HEK293 (cell line): ENCODE data around the gene PIGP.
A peak's percentile ranks its signal among the peaks of the same experiment; 100 is the strongest.

Source experiments
- CTCF ChIA-PET: fragments of 350-600 bp; formaldehyde crosslinking; extraction: SDS; loops from one replicate; lab custom pipeline; 2021; ENCODE audit warnings: antibody characterized with exemption; lab: Yijun Ruan, JAX
- POLR2A ChIA-PET: fragments of 300-600 bp; formaldehyde crosslinking; extraction: SDS; loops from one replicate; lab custom pipeline; 2020; ENCODE audit warnings: antibody characterized with exemption, inconsistent platforms; lab: Yijun Ruan, JAX
- H3K27ac ChIP-seq: fragments of 200-500 bp; sonication (Bioruptor generic); 2 replicates; pipeline ENCODE4 v1.5.1; 2014; ENCODE audit warnings: low read depth, low read length, control low read depth, inconsistent platforms; ENCODE audit errors: extremely low read depth
- H3K36me3 ChIP-seq, 2 experiments: fragments of 200-500 bp in 1 of 2; sonication (Bioruptor generic) in 1 of 2; 1 replicate in 1 of 2; 2 replicates in 1 of 2; pipeline ENCODE4 v1.5.1; 2014 to 2017; ENCODE audit warnings: inconsistent platforms in 2 of 2, low read length in 2 of 2; ENCODE audit not compliant: control insufficient read depth in 2 of 2, insufficient read depth in 1 of 2
- H3K4me1 ChIP-seq: fragments of 200-500 bp; sonication (Bioruptor generic); 2 replicates; pipeline ENCODE4 v1.5.1; 2014; ENCODE audit warnings: mild to moderate bottlenecking, low read length, inconsistent platforms; ENCODE audit not compliant: control insufficient read depth, insufficient read depth
- H3K4me3 ChIP-seq: 2 replicates; pipeline ENCODE4 v1.5.1; 2011; ENCODE audit warnings: low read depth, mild to moderate bottlenecking, control low read depth, low read length, moderate library complexity
- H3K9me3 ChIP-seq: fragments of 200-500 bp; sonication (Bioruptor generic); 2 replicates; pipeline ENCODE4 v1.5.1; 2014; ENCODE audit warnings: low read depth, low read length, inconsistent platforms; ENCODE audit not compliant: control insufficient read depth, insufficient read depth
- OSR2 ChIP-seq: fragments of 450-650 bp; formaldehyde crosslinking; IDR thresholded peaks from 2 replicates; pipeline ENCODE4 v1.5.1; 2016; ENCODE audit warnings: missing biosample characterization, missing genetic modification characterization
- PRDM1 ChIP-seq: fragments of 450-650 bp; formaldehyde crosslinking; IDR thresholded peaks from 2 replicates; pipeline ENCODE4; 2016; ENCODE audit warnings: missing biosample characterization, missing genetic modification characterization
- SCRT2 ChIP-seq: fragments of 450-650 bp; formaldehyde crosslinking; IDR thresholded peaks from 2 replicates; pipeline ENCODE4 v1.5.1; 2016; ENCODE audit warnings: missing biosample characterization, missing genetic modification characterization
- SP7 ChIP-seq: fragments of 450-650 bp; formaldehyde crosslinking; IDR thresholded peaks from 2 replicates; pipeline ENCODE4 v1.5.1; 2016; ENCODE audit warnings: missing biosample characterization, missing genetic modification characterization
- TCF7L2 ChIP-seq: IDR thresholded peaks from 2 replicates; pipeline ENCODE4 v1.6.1; 2011; ENCODE audit warnings: low read depth, mild to moderate bottlenecking, inconsistent platforms, low read length, moderate library complexity, borderline replicate concordance
- ZEB2 ChIP-seq: fragments of 450-650 bp; formaldehyde crosslinking; IDR thresholded peaks from 2 replicates; pipeline ENCODE4 v1.5.1; 2016; ENCODE audit warnings: missing biosample characterization, missing genetic modification characterization
- ZFP3 ChIP-seq: fragments of 450-650 bp; formaldehyde crosslinking; IDR thresholded peaks from 2 replicates; pipeline ENCODE4 v1.5.1; 2016; ENCODE audit warnings: low read depth, missing biosample characterization, missing genetic modification characterization
- ZFP37 ChIP-seq: fragments of 450-650 bp; formaldehyde crosslinking; IDR thresholded peaks from 2 replicates; pipeline ENCODE4 v1.5.1; 2016; ENCODE audit warnings: missing biosample characterization, missing genetic modification characterization
- ZNF184 ChIP-seq: fragments of 450-650 bp; IDR thresholded peaks from 2 replicates; pipeline ENCODE4 v1.5.1; 2018; ENCODE audit warnings: missing biosample characterization, mild to moderate bottlenecking, missing genetic modification characterization
- ZNF341 ChIP-seq: fragments of 450-650 bp; formaldehyde crosslinking; IDR thresholded peaks from 2 replicates; pipeline ENCODE4; 2016; ENCODE audit warnings: low read depth, missing biosample characterization, missing genetic modification characterization
- ZNF366 ChIP-seq: fragments of 450-650 bp; formaldehyde crosslinking; conservative IDR thresholded peaks from 2 replicates; pipeline ENCODE4 v1.5.1; 2016; ENCODE audit warnings: missing biosample characterization, missing genetic modification characterization
- ZNF391 ChIP-seq: fragments of 450-650 bp; formaldehyde crosslinking; IDR thresholded peaks from 2 replicates; pipeline ENCODE4 v1.5.1; 2016; ENCODE audit warnings: low read depth, missing biosample characterization, missing genetic modification characterization, borderline replicate concordance
- ZNF549 ChIP-seq: fragments of 450-650 bp; IDR thresholded peaks from 2 replicates; pipeline ENCODE4 v1.5.1; 2018; ENCODE audit warnings: missing biosample characterization, missing genetic modification characterization, mild to moderate bottlenecking, inconsistent platforms, moderate library complexity
- ZNF624 ChIP-seq: fragments of 450-650 bp; formaldehyde crosslinking; IDR thresholded peaks from 2 replicates; pipeline ENCODE4 v1.5.1; 2017; ENCODE audit warnings: missing biosample characterization, missing genetic modification characterization
- ZNF629 ChIP-seq: fragments of 450-650 bp; formaldehyde crosslinking; IDR thresholded peaks from 2 replicates; pipeline ENCODE4 v1.5.1; 2017; ENCODE audit warnings: missing biosample characterization, missing genetic modification characterization
- ZNF639 ChIP-seq: fragments of 450-650 bp; formaldehyde crosslinking; IDR thresholded peaks from 2 replicates; pipeline ENCODE4 v1.5.1; 2016; ENCODE audit warnings: missing biosample characterization, missing genetic modification characterization
- ZNF660 ChIP-seq: fragments of 450-650 bp; IDR thresholded peaks from 2 replicates; pipeline ENCODE4 v1.5.1; 2018; ENCODE audit warnings: missing biosample characterization, mild to moderate bottlenecking, missing genetic modification characterization
- ZNF830 ChIP-seq: fragments of 450-650 bp; IDR thresholded peaks from 2 replicates; pipeline ENCODE4 v1.5.0; 2018; ENCODE audit warnings: missing biosample characterization, missing genetic modification characterization, low read depth, mild to moderate bottlenecking, moderate library complexity
- ZSCAN30 ChIP-seq: fragments of 450-650 bp; IDR thresholded peaks from 2 replicates; pipeline ENCODE4 v1.5.1; 2018; ENCODE audit warnings: missing biosample characterization, mild to moderate bottlenecking, missing genetic modification characterization, moderate library complexity
- TF ChIP-seq, protein P1 (sequence below): fragments of 450-650 bp; formaldehyde crosslinking; IDR thresholded peaks from 2 replicates; pipeline ENCODE4 v1.5.1; 2017; ENCODE audit warnings: missing biosample characterization, missing genetic modification characterization
- TF ChIP-seq, protein P2 (sequence below): fragments of 450-650 bp; formaldehyde crosslinking; IDR thresholded peaks from 2 replicates; pipeline ENCODE4 v1.5.1; 2016; ENCODE audit warnings: missing biosample characterization, missing genetic modification characterization

PIGP gene

DNA sequence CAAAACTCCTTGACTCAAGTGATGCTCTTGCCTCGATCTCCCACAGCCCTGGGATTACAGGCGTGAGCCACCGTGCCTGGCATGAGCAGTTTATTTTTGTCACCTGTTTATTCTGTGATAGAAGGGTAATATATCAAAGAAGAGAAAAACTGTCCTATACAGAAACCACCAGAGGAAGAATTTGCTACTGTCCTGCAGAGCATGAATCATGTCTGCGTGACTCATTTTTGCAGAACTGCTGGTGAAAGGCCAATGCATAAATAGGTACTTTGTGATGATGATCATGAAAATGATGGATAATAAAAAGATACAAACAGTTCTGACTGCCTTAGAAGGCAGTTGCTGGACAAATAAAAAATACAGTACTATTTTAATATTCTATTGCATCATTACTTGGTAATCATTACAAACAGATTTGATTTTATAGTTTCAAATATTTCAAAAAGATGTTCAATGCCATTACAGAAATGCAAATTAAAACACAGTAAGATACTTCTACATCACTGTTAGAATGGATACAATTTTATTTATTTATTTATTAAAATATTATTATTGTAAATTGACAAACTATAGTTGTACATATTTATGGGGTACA lies 39.9 kb downstream of the PIGP start:
- Histone ChIP-seq H3K27ac (no peak overlapping the region), H3K9me3 (no peaks in the 10 kb centered on the region), H3K36me3 (no peaks in the 10 kb centered on the region), H3K4me1 (peaks cover 2% of the 10 kb centered on the region; the same call in 1 of the 2 replicates)
- CTCF ChIA-PET, result no interaction called here
- TF ChIP-seq ZNF660 (tag by site-specific recombination) (peak; percentile 99), OSR2 (peak; percentile 90), ZNF184 (tag by site-specific recombination) (peak; percentile 52; the same call in 1 of the 2 replicates), ZFP37 (tag by site-specific recombination) (no peak), ZNF639 (tag by site-specific recombination) (peak; percentile 59; the same call in 1 of the 2 replicates), ZNF624 (tag by site-specific recombination) (no peak), SP7 (peak; percentile 54), ZEB2 (tag by site-specific recombination) (peak; percentile 61; the same call in 1 of the 2 replicates), ZNF629 (tag by site-specific recombination) (peak; percentile 38), ZNF830 (no peak)
- TF ChIP-seq, protein P1, sequence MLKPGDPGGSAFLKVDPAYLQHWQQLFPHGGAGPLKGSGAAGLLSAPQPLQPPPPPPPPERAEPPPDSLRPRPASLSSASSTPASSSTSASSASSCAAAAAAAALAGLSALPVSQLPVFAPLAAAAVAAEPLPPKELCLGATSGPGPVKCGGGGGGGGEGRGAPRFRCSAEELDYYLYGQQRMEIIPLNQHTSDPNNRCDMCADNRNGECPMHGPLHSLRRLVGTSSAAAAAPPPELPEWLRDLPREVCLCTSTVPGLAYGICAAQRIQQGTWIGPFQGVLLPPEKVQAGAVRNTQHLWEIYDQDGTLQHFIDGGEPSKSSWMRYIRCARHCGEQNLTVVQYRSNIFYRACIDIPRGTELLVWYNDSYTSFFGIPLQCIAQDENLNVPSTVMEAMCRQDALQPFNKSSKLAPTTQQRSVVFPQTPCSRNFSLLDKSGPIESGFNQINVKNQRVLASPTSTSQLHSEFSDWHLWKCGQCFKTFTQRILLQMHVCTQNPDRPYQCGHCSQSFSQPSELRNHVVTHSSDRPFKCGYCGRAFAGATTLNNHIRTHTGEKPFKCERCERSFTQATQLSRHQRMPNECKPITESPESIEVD (tag by site-specific recombination), result peak; percentile 73
- TF ChIP-seq, all 188 proteins: peak for 8
- no peak overlapping the region for H3K4me3 ChIP-seq
- POLR2A ChIA-PET, result no interaction called here

GRCh38 chr21:37032293-37032692 lies 40.6 kb downstream of the PIGP start:
- CTCF ChIA-PET, result interaction anchor here (0.9 kb wide), 1 partner anchor 23 kb away, joined by 3 read pairs; no protein-coding TSS in a partner anchor
- Histone ChIP-seq H3K4me1 (no peaks in the 10 kb centered on the region), H3K4me3 (no peak overlapping the region), H3K36me3 (no peaks in the 10 kb centered on the region), H3K9me3 (no peaks in the 10 kb centered on the region), H3K27ac (no peak overlapping the region)
- TF ChIP-seq SCRT2 (tag by site-specific recombination), result peak; percentile 94
- TF ChIP-seq, protein P2, sequence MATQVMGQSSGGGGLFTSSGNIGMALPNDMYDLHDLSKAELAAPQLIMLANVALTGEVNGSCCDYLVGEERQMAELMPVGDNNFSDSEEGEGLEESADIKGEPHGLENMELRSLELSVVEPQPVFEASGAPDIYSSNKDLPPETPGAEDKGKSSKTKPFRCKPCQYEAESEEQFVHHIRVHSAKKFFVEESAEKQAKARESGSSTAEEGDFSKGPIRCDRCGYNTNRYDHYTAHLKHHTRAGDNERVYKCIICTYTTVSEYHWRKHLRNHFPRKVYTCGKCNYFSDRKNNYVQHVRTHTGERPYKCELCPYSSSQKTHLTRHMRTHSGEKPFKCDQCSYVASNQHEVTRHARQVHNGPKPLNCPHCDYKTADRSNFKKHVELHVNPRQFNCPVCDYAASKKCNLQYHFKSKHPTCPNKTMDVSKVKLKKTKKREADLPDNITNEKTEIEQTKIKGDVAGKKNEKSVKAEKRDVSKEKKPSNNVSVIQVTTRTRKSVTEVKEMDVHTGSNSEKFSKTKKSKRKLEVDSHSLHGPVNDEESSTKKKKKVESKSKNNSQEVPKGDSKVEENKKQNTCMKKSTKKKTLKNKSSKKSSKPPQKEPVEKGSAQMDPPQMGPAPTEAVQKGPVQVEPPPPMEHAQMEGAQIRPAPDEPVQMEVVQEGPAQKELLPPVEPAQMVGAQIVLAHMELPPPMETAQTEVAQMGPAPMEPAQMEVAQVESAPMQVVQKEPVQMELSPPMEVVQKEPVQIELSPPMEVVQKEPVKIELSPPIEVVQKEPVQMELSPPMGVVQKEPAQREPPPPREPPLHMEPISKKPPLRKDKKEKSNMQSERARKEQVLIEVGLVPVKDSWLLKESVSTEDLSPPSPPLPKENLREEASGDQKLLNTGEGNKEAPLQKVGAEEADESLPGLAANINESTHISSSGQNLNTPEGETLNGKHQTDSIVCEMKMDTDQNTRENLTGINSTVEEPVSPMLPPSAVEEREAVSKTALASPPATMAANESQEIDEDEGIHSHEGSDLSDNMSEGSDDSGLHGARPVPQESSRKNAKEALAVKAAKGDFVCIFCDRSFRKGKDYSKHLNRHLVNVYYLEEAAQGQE (tag by site-specific recombination), result no peak
- POLR2A ChIA-PET, result no interaction called here

DNA sequence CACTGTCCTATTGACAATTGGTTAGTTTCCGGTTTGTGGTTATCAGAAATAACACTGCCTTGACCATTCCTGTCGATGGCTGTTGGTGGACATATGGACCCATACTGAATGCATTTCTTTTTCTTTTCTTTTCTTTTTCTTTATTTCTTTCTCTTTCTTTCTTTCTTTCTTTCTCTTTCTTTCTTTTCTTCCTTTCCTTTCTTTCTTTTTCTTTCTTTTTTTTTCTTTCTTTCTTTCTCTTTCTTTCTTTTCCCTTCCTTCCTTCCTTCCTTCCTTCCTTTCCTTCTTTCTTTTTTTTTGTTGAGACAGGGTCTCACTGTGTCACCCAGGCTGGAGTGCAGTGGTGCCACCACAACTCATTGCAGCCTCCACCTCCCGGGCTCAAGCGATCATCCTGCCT lies 42.0 kb downstream of the PIGP start:
- POLR2A ChIA-PET, result no interaction called here
- Histone ChIP-seq H3K27ac (no peak overlapping the region), H3K9me3 (no peaks in the 10 kb centered on the region), H3K36me3 (no peaks in the 10 kb centered on the region), H3K4me3 (no peak overlapping the region), H3K4me1 (no peaks in the 10 kb centered on the region)
- CTCF ChIA-PET, result no interaction called here
- TF ChIP-seq ZNF366 (tag by site-specific recombination) (peak; percentile 91), ZNF341 (tag by site-specific recombination) (no peak), PRDM1 (tag by site-specific recombination) (peak; percentile 85), ZNF549 (tag by site-specific recombination) (no peak), ZSCAN30 (no peak), TCF7L2 (no peak), ZFP3 (tag by site-specific recombination) (no peak), ZNF391 (tag by site-specific recombination) (no peak)
